GM23248 (cell line): ENCODE data around the gene FSIP2.

Experiments used
- EZH2 ChIP-seq: fragments of 200-600 bp; sonication (generic); IDR thresholded peaks from 2 replicates; pipeline ENCODE4 v1.6.1; 2018; ENCODE audit warnings: antibody characterized with exemption, mild to moderate bottlenecking; ENCODE audit not compliant: insufficient read depth, poor library complexity, severe bottlenecking
- EZH2phosphoT487 ChIP-seq: fragments of 200-600 bp; sonication (generic); IDR thresholded peaks from 2 replicates; pipeline ENCODE4 v1.6.1; 2018; ENCODE audit warnings: antibody characterized with exemption, moderate library complexity, mild to moderate bottlenecking, low read depth; ENCODE audit not compliant: insufficient read depth

- TF ChIP-seq EZH2 (no peak), EZH2phosphoT487 (no peak)
Observed at GRCh38 chr2:185825557-185825956, 87.0 kb downstream of the FSIP2 start.
